PC-3 (cell line): ENCODE measurements around the gene EPHA1.

Source experiments
- EZH2 ChIP-seq: fragments of 300-600 bp; sonication (generic); IDR thresholded peaks from one replicate; pipeline ENCODE4 v1.6.1; 2017; ENCODE audit warnings: antibody characterized with exemption, mild to moderate bottlenecking, low read length; ENCODE audit not compliant: unreplicated experiment
- EZH2phosphoT487 ChIP-seq: fragments of 300-600 bp; sonication (generic); IDR thresholded peaks from 2 replicates; pipeline ENCODE4 v1.6.1; 2018; ENCODE audit warnings: mild to moderate bottlenecking, antibody characterized with exemption, low read length, borderline replicate concordance

GRCh38 chr7:143379611-143380259, 28.9 kb downstream of the EPHA1 start:
- TF ChIP-seq EZH2 (no peak), EZH2phosphoT487 (no peak)
